HepG2 (cell line): ENCODE measurements around the gene FNDC3B. TPM values are rescaled to one million over a fixed set of nuclear protein-coding genes. Genes with fewer than 3 reads are reported as not detected.

Experiments used
- CENPT ChIP-seq: sonication (generic); formaldehyde crosslinking; IDR thresholded peaks from 2 replicates; pipeline ENCODE4 v1.8.0; 2022; ENCODE audit warnings: low read depth, mild to moderate bottlenecking, moderate library complexity, missing genetic modification reagents
- DMAP1 ChIP-seq: IDR thresholded peaks from 2 replicates; pipeline ENCODE4 v1.6.1; 2016
- ERF ChIP-seq: IDR thresholded peaks from 2 replicates; pipeline ENCODE4 v1.6.1; 2018; ENCODE audit warnings: missing biosample characterization, missing genetic modification reagents
- ETV6 ChIP-seq: sonication (generic); formaldehyde crosslinking; conservative IDR thresholded peaks from 2 replicates; pipeline ENCODE4 v1.4.0; 2020; ENCODE audit warnings: missing genetic modification reagents
- KAT2B ChIP-seq: fragments of 150-350 bp; IDR thresholded peaks from 2 replicates; pipeline ENCODE4 v1.6.1; 2014; ENCODE audit warnings: low read depth, low read length, borderline replicate concordance
- NR2F6 ChIP-seq, 2 experiments: IDR thresholded peaks; 2 replicates each; pipeline ENCODE4 v1.6.1; 2016; ENCODE audit warnings: antibody characterized with exemption in 1 of 2, mild to moderate bottlenecking in 1 of 2
- POLR2AphosphoS2 ChIP-seq: IDR thresholded peaks from 2 replicates; pipeline ENCODE4 v1.6.1; 2011; ENCODE audit warnings: low read depth, low read length, improper control_type of control experiment
- PRMT3 ChIP-seq: sonication (generic); formaldehyde crosslinking; IDR thresholded peaks from 2 replicates; pipeline ENCODE4 v1.8.1; 2022; ENCODE audit warnings: low read depth, mild to moderate bottlenecking, moderate library complexity, missing genetic modification reagents, borderline replicate concordance
- RAD51 ChIP-seq: fragments of 450-650 bp; IDR thresholded peaks from 2 replicates; pipeline ENCODE4 v1.6.1; 2016; ENCODE audit warnings: borderline replicate concordance
- SMARCE1 ChIP-seq: fragments of 450-650 bp; IDR thresholded peaks from 2 replicates; pipeline ENCODE4 v1.6.1; 2017; ENCODE audit warnings: borderline replicate concordance
- TBL1XR1 ChIP-seq: fragments of 150-350 bp; IDR thresholded peaks from 2 replicates; pipeline ENCODE4 v1.6.1; 2014; ENCODE audit warnings: borderline replicate concordance, low read length; ENCODE audit not compliant: partially characterized antibody
- THYN1 ChIP-seq: sonication (generic); formaldehyde crosslinking; IDR thresholded peaks from 2 replicates; pipeline ENCODE4 v1.8.1; 2023; ENCODE audit warnings: low read depth, mild to moderate bottlenecking, moderate library complexity, missing genetic modification reagents, borderline replicate concordance
- U2AF2 ChIP-seq: fragments of 200-400 bp; formaldehyde crosslinking; IDR thresholded peaks from 2 replicates; pipeline ENCODE4 v1.6.1; 2017; ENCODE audit warnings: low read depth, mild to moderate bottlenecking, low read length
- ZNF407 ChIP-seq: sonication (generic); formaldehyde crosslinking; IDR thresholded peaks from one replicate; pipeline ENCODE4 v1.5.1; 2020; ENCODE audit warnings: mild to moderate bottlenecking, missing genetic modification reagents; ENCODE audit errors: not compliant biosample characterization
- ZNF432 ChIP-seq: sonication (generic); formaldehyde crosslinking; IDR thresholded peaks from 2 replicates; pipeline ENCODE4 v1.5.0; 2020; ENCODE audit warnings: missing genetic modification reagents, mild to moderate bottlenecking, borderline replicate concordance
- ZNF552 ChIP-seq: sonication (generic); formaldehyde crosslinking; IDR thresholded peaks from 2 replicates; pipeline ENCODE4 v1.9.0; 2022; ENCODE audit warnings: missing genetic modification reagents, mild to moderate bottlenecking, borderline replicate concordance
- ZNF557 ChIP-seq: sonication (generic); formaldehyde crosslinking; IDR thresholded peaks from 2 replicates; pipeline ENCODE4 v1.4.0; 2020; ENCODE audit warnings: missing genetic modification reagents
- ZNF720 ChIP-seq: sonication (generic); formaldehyde crosslinking; IDR thresholded peaks from 2 replicates; pipeline ENCODE4 v1.4.0; 2020; ENCODE audit warnings: missing genetic modification reagents
- ZSCAN31 ChIP-seq: sonication (generic); formaldehyde crosslinking; IDR thresholded peaks from 2 replicates; pipeline ENCODE4 v1.5.0; 2020; ENCODE audit warnings: low read depth, mild to moderate bottlenecking, missing genetic modification reagents
- polyA plus RNA-seq, 8 experiments: library from polyadenylated mRNA; depleted of rRNA in 3 of 8; stranded (reverse) in 7 of 8; unstranded in 1 of 8; fragments of >200 nt; fragmentation: Illumina TruSeq in 4 of 8; extraction: Trizol in 4 of 8; gene quantifications; 2 replicates each; pipeline versions ENCODE4 v1.2.1 to v1.2.3, GENCODE V29; 2011 to 2016; ENCODE audit warnings: low read depth in 4 of 8, missing spikeins in 1 of 8, mixed read lengths in 1 of 8; ENCODE audit not compliant: insufficient read depth in 1 of 8
- total RNA-seq, 5 experiments: library from RNA; depleted of rRNA; stranded (reverse); fragments of >200 nt; fragmentation: Illumina TruSeq; extraction: Trizol; gene quantifications; 2 replicates each; pipeline ENCODE4 v1.2.3, GENCODE V29; 2016; ENCODE audit warnings: low read depth in 1 of 5
- TF ChIP-seq, protein P1 (sequence below): sonication (generic); formaldehyde crosslinking; IDR thresholded peaks from 2 replicates; pipeline ENCODE4 v1.4.0; 2020; ENCODE audit warnings: missing genetic modification reagents, borderline replicate concordance

Gene FNDC3B
- total and polyA plus RNA-seq, 2 of the 13 experiments (the other 11 are each of a cell fraction or from before 2014, with no cell fraction given), result 74.8 to 103 TPM

DNA sequence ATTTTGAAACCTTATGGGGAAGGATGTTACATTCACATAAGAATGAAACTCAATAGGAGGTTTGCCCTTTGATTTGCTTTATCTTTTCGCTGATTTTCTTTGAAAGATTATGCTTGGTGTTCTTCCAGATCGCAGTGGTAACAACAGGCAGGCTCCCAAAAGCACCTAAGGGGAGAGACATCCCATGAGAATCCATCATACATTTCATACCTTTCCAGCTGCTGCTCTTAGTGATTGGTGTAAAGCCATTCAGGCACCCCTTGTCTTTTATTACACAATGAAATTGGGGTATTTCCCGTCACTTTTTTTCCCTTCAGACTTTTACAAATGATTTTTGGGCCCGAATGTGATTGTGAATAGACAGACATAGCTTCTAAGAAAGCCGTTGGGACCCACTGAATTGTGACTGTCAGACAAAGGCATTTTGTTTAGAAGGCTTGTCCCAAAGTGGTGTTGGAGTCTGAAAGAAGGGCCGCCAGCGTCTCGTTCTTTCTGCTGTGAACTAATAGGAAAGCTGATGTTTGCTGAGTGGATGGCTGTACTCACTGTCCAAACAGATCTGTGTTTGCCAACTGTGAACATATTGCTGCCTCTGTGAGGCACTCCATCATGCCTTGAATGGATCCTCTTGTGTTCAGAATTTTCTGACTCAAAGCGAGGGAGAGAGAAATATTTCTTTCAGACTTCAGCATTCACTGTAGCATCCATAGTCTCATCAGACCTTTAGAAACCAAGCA, 164.3 kb downstream of the FNDC3B start (continued):
- peak; percentile 92 for TF ChIP-seq ERF (CRISPR knock-in tag)
- TF ChIP-seq DMAP1 (CRISPR knock-in tag), result no peak
- no peak for TF ChIP-seq RAD51
- peak; percentile 49 for TF ChIP-seq NR2F6 (IDR thresholded peaks at IDR 0.05)
- TF ChIP-seq NR2F6 (CRISPR knock-in tag; IDR thresholded peaks at IDR 0.05), result peak; percentile 67
- TF ChIP-seq ZNF432 (CRISPR knock-in tag), result no peak
- TF ChIP-seq U2AF2, result no peak
- no peak for TF ChIP-seq ZNF552 (CRISPR knock-in tag)
- TF ChIP-seq ZNF720 (CRISPR knock-in tag), result no peak
- no peak for TF ChIP-seq ETV6 (CRISPR knock-in tag)
- no peak for TF ChIP-seq THYN1 (CRISPR knock-in tag)
- no peak for TF ChIP-seq ZNF407 (CRISPR knock-in tag)
- TF ChIP-seq ZNF557 (CRISPR knock-in tag), result no peak
- TF ChIP-seq KAT2B, result no peak
- TF ChIP-seq TBL1XR1, result no peak
- TF ChIP-seq POLR2AphosphoS2, result no peak
- TF ChIP-seq PRMT3 (CRISPR knock-in tag), result no peak
- no peak for TF ChIP-seq SMARCE1
- 0 out of 2 replicates have a peak, but pooled peaks have one; percentile 58 for TF ChIP-seq ZSCAN31 (CRISPR knock-in tag)
- TF ChIP-seq CENPT (CRISPR knock-in tag), result no peak
- TF ChIP-seq, protein P1, sequence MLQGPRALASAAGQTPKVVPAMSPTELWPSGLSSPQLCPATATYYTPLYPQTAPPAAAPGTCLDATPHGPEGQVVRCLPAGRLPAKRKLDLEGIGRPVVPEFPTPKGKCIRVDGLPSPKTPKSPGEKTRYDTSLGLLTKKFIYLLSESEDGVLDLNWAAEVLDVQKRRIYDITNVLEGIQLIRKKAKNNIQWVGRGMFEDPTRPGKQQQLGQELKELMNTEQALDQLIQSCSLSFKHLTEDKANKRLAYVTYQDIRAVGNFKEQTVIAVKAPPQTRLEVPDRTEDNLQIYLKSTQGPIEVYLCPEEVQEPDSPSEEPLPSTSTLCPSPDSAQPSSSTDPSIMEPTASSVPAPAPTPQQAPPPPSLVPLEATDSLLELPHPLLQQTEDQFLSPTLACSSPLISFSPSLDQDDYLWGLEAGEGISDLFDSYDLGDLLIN (CRISPR knock-in tag), result no peak
